Measurements from ENCODE around the gene CCDC38.

The CCDC38 gene

DNA sequence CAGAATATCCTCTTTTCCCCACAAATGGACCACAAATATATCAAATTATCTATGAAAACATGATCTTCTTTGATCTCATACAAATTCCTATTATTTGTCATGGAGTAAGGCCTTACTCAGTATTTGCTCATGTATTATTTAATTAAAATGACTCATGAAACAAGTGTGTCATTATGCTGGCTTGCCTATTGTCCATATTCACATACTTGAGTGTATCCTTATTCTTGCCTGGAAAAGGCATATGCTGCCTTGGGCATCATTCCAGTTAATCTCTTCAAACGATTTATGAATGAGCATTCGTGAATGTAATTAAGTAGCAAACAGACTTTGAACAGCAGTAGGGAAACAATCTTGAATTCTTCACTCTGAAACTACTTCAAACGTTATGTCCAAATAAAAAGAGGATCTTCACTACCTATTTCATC lies 106.2 kb downstream of the CCDC38 start:
- DNase-seq (ENCODE audit: low spot score): no peak

DNA sequence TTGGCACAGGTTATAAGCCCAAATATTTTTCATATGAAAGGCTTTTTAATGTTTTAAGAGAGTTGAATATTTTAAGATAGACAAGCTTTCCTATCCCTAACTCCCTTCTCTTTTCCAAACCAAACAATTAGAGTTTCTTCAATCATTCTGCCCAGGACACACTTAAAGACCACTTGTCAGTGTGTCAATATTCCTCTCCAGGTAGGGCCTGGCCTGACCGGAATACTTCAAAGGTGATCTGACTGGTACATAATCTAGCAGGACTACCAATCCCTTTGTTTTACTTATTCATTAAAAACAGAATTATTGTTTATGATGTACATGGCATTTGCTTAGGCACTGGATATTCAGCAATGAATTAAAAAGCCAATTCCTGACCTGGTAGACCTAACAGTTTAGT lies 107.8 kb downstream of the CCDC38 start:
- DNase-seq (ENCODE audit: low spot score): no peak

DNA sequence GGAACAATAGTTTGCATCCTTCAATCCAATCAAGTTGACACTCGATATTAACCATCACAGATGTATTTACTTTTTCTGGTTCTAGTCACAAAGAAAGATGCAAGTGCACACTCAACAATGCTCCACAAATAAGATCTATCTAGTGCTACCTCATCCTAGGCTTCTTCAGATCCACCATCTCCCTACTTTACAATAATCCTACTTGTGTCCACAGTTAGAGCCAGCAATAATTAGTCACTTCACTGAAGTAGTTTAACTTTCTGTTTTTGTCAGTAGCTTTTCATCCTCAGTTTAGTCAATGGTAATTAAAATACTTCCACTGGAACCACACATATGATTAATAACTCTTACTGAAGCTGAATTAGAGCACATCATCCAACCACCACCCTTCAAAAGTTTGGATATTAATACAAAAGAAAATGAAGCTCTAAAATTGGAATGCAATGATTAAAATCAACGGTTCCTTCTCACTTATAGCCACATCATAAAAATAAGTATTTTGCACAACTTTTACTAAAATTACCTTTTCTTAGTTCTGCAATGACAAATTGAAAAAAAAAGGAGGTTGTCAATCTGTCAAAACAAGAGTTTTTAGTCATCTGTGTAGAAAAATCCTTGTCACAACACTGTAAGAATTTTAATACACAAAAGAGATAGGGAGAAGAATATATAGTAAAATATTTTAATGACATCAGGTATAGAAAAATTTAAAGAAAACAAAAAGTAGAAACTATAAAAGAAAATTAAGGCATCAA lies 111.9 kb downstream of the CCDC38 start:
- no peak for DNase-seq (ENCODE audit: low spot score)

DNA sequence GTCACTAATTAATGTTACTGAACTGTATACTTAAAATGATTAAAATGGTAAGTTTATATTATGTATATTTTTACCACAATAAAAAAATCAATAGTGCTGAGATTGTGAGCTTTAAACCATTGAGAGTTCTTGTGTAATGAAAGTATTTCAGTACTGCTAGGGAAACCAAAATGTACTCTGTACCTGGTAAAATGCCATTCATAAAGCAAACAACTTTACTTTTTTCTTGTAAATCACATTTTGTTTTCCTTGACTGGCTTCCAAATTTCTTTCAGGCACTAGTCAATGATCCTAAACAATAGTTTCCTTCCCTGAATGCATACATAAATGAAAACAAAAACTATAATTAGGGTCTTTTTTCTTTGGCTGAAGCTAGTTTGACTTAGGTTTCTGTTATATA lies 113.0 kb downstream of the CCDC38 start:
- no peak for DNase-seq (ENCODE audit: low spot score)

DNA sequence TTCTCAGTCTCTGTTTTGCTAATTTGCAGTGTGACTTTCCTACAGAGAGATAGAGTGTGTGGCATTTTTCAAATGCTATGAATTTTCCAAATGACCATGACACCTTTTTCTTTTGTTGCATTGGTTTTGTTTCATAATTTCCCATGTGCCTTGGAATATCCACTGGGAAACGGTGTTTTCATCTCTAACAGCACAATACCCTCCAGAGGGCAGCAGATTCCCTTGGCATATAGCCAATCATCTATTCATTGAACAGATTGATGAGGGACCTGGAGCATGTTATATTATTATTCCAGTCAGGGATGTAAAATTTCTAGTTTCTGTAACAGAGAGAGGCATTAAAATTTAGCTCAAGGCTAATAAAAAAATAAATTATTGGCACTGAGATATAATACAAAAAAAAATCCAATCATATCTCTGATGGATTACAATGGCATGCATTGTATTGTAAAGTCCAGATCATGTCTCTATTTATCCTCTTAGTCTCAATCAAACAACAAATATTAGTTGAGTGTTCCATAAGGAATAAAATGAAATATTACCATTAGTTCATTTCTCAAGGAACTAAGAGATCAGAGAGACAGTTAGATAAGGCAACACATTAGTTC lies 122.2 kb downstream of the CCDC38 start:
- no peak for DNase-seq (ENCODE audit: low spot score)
